ENCODE measurements around the gene LRRC27.

Gene LRRC27

DNA sequence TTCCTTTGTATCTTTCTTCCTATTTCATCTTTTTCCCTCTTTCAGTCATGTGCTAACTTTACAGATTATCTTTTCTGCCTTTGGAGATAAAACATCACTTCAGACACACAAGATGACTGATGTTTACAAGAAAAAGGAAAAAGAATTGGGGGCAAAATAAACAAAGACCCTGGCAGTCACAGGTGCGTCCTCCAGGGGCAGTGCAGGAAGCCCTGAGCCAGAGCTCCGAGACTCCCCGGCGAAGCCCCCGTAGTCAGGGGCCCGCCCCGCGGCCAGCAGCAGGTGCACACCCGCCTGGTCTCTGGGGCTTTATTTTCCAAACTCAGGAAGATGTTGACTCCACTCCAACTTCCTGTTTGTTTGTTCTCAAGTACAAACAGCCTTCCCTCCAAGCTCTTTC is 34.5 kb upstream of the LRRC27 start:
- no peak overlapping the region for H3K4me3 ChIP-seq (replicated peaks in 1 of 2; ENCODE audit: low read depth in 2 of 2, low read length in 2 of 2)
- no peak for DNase-seq (ENCODE audit: low read depth in 2 of 2)
- TF ChIP-seq CTCF (IDR thresholded peaks at IDR 0.05; ENCODE audit: low read depth, low read length), result no peak

GRCh38 chr10:132298038-132298881 is 33.7 kb upstream of the LRRC27 start:
- H3K4me3 ChIP-seq (replicated peaks in 1 of 2; ENCODE audit: low read depth in 2 of 2, low read length in 2 of 2), result no peak overlapping the region
- no peak for TF ChIP-seq CTCF (IDR thresholded peaks at IDR 0.05; ENCODE audit: low read depth, low read length)
- no peak for DNase-seq (ENCODE audit: low read depth in 2 of 2)

DNA sequence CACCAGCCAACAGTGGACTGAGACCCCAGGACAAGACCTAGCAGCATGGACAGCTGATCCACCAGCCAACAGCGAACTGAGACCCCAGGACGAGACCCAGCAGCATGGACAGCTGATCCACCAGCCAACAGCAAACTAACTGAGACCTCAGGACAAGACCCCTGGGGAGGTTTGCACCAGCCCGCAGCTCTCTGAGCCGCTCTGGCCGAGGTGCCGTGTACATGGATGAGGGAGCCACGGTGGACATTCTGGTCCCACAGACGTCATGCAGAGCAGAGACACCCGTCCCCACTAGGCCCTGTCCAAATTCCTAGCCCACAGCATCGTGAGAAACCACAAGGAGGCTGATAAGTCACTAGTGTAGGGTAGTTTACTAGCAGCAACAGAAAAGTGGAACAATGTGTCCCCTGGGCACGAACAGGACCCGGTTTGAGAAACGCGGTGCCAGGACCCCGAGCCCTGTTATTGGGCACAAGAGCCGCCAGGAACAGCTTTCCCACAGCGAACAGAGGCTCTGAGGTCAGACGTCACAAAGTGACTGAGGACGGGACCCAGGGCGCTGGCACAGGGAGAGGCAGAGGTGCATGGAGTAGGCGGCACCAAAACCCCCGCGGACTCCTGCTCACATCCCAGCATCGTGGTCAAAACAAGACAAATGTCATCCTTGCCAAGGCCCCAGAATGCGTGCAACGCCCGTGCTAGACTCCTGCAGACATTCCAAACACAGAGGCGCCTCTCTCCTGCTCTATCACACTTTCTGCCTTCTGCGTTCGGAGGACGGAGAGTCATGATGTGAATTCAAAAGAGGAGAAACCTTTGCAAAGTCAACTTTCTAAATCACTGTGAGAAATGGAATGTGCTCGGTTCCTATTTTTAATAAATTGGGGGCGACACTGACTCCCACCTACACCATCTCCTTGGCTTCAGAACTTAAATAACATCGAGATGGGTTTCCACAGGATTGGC is 32.3 kb upstream of the LRRC27 start:
- DNase-seq (ENCODE audit: low read depth in 2 of 2), result no peak
- no peak for TF ChIP-seq CTCF (IDR thresholded peaks at IDR 0.05; ENCODE audit: low read depth, low read length)
- no peak overlapping the region for H3K4me3 ChIP-seq (replicated peaks in 1 of 2; ENCODE audit: low read depth in 2 of 2, low read length in 2 of 2)

DNA sequence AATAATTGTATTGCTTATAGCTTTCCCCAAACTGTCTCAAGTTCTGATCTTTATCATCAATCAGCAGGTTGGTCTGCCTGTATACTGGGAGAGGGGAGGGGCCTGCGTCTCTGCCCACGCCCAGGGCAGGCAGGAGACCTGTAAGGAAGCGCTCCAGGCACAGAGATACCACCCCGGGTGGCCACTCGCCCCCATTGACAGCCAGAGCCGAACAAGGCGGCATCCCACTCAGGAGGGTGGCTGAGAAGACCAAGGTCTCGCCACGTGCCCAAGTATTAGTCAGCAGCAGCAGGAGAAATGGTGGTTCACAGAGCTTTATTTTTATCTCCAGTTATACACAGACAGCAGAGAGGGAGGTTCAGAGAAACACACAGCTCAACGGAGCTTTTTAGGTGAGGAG is 31.4 kb upstream of the LRRC27 start:
- TF ChIP-seq CTCF (IDR thresholded peaks at IDR 0.05; ENCODE audit: low read depth, low read length), result no peak
- no peak for DNase-seq (ENCODE audit: low read depth in 2 of 2)

DNA sequence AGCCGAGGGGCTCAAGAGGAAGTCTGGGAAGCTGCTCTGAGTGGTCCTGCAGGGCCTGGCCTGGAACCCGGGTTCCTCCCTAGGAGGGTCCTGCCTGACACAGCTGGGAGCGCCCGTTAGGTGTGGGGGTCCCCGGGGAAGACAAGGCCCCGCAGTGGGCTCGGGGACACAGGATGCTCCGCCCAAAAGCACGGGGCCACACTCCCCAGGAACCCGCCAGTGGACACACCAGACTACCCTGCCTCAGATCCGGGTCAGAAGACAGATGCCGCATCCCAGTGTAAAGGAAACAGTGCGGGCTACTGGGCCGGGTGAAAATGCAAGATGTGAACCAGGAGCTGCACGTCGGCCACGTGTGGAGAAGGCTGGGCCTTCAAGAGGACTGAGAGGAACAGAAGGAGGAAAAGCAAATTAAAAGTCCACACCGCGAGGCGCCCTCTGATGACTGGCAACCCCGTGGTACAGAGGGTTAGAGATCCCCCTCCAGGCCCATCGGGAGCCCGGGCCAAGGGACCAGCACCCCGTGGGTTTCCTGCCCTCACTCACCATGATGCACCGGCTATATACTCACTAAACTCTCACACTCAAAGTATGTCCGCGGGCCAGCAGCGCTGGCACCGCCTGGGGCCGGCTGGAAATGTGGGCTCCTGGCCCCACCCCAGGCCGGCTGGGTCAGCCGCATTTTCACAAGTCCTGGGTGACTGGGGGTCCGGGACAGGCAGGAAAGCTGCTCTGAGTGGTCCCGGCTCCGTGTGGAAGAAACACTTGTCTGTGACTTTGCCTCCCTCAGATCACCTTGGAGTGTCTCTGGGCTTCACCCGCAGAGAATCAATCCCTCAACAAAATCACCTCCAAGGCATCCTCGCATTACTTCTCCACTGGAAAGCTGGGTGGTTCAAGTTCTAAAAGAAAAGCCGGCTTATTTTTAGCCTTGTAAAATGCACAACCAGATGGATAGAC is 30.3 kb upstream of the LRRC27 start:
- DNase-seq (ENCODE audit: low read depth in 2 of 2), result no peak
- no peak for TF ChIP-seq CTCF (IDR thresholded peaks at IDR 0.05; ENCODE audit: low read depth, low read length)
- H3K4me3 ChIP-seq (replicated peaks in 1 of 2; ENCODE audit: low read depth in 2 of 2, low read length in 2 of 2), result no peak overlapping the region

More for the DNA sequence above, 31.4 kb upstream of the LRRC27 start:
- H3K4me3 ChIP-seq (replicated peaks in 1 of 2; ENCODE audit: low read depth in 2 of 2, low read length in 2 of 2), result no peak overlapping the region
